DOHH2 (cell line): ENCODE data around the gene SHANK2.

Experiments
- H3F3A ChIP-seq: fragments of 200-600 bp; sonication (generic), shearing (Covaris generic); 2 replicates; pipeline ENCODE4 v1.6.0; 2016; ENCODE audit warnings: antibody characterized with exemption, mild to moderate bottlenecking; ENCODE audit not compliant: control insufficient read depth, insufficient read depth
- H3K27ac ChIP-seq: fragments of 200-600 bp; sonication (generic); 2 replicates; pipeline ENCODE4 v1.5.1; 2014; ENCODE audit warnings: low read depth, mild to moderate bottlenecking, low read length, moderate library complexity
- H3K27me3 ChIP-seq: fragments of 200-600 bp; sonication (generic); 2 replicates; pipeline ENCODE4 v1.6.1; 2014; ENCODE audit warnings: mild to moderate bottlenecking, low read length, mixed read lengths; ENCODE audit not compliant: control insufficient read depth
- H3K36me3 ChIP-seq: fragments of 200-600 bp; sonication (generic); 2 replicates; pipeline ENCODE4 v1.6.1; 2014; ENCODE audit warnings: mild to moderate bottlenecking, low read length, moderate library complexity, mixed read lengths; ENCODE audit not compliant: control insufficient read depth
- H3K4me1 ChIP-seq: fragments of 200-600 bp; sonication (generic); 2 replicates; pipeline ENCODE4 v1.6.1; 2014; ENCODE audit warnings: mild to moderate bottlenecking, low read length, mixed read lengths; ENCODE audit not compliant: control insufficient read depth
- H3K4me2 ChIP-seq: fragments of 200-600 bp; sonication (generic); 2 replicates; pipeline ENCODE4 v1.6.0; 2014; ENCODE audit warnings: mild to moderate bottlenecking, low read length, moderate library complexity
- H3K4me3 ChIP-seq: fragments of 200-600 bp; sonication (generic); 2 replicates; pipeline ENCODE4 v1.5.1; 2014; ENCODE audit warnings: mild to moderate bottlenecking, low read length, mixed read lengths
- H3K79me2 ChIP-seq: fragments of 200-600 bp; sonication (generic); 2 replicates; pipeline ENCODE4 v1.6.1; 2014; ENCODE audit warnings: mild to moderate bottlenecking, low read length, mixed read lengths; ENCODE audit not compliant: control insufficient read depth
- H3K9me2 ChIP-seq: fragments of 200-600 bp; sonication (generic); replicated peaks from 2 replicates; pipeline ENCODE4 v1.6.1; 2014; ENCODE audit warnings: mild to moderate bottlenecking, low read length, mixed read lengths; ENCODE audit not compliant: control insufficient read depth
- H3K9me3 ChIP-seq: fragments of 200-600 bp; sonication (generic); 2 replicates; pipeline ENCODE4 v1.6.1; 2014; ENCODE audit warnings: antibody characterized with exemption, low read length, mixed read lengths; ENCODE audit not compliant: control insufficient read depth, insufficient read depth
- H4K20me1 ChIP-seq: fragments of 200-600 bp; sonication (generic); 2 replicates; pipeline ENCODE4 v1.6.0; 2014; ENCODE audit warnings: low read depth, mild to moderate bottlenecking, antibody characterized with exemption, low read length, moderate library complexity; ENCODE audit not compliant: control insufficient read depth, insufficient read depth
- EZH2phosphoT487 ChIP-seq: fragments of 200-600 bp; sonication (generic); IDR thresholded peaks from 2 replicates; pipeline ENCODE4 v1.6.1; 2017; ENCODE audit warnings: borderline replicate concordance, mild to moderate bottlenecking, antibody characterized with exemption, low read length, moderate library complexity, mixed read lengths
- TF ChIP-seq, protein P1 (sequence below): fragments of 200-600 bp; sonication (generic); IDR thresholded peaks from one replicate; pipeline ENCODE4 v1.5.1; 2014; ENCODE audit warnings: antibody characterized with exemption, mild to moderate bottlenecking, low read depth, low read length; ENCODE audit not compliant: poor library complexity, severe bottlenecking

Gene SHANK2

DNA sequence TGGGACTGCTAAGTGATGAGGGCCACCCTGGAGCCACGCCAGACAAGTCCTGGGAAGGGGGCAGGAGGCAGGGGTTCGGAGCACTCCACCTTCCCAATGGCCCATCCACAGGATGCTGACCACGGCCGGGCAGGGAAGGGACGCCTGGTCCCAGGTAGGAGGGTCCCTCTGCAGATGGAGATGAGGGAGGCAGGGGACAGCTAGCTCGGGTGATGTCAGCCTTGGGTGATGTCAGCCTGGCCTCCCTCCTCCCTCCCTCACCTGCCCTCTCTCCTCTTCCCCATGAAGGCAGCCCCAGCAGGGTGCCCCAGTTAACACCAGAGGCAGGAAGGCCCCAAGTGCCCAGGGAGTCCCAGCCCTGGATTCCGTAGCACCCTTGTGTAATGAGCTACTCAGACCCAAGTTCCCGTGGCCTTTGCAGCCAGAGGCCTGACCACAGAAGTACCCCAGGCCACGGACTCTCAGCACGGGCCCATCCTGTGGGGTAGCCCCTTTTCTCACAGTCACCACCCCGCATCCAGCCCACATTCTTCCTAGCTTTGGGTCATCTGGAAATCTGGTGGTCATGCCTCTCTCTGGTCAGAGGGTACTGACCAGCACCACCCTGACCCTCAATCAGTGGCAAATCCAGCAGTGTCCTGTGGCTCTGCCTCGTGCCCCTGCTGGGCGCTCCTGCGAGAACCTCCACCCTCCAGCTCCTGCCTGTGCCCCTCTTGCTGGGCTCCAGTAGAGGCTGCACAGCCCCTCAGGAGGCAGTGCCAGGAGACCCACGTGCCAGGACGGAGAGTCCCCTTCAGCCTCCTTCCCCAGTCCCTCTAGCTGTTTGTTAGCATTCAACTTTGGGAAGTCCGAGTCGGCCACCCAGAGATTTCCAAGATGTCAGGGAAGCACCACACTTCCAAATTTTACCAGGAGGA lies 47.4 kb downstream of the SHANK2 start:
- no peak overlapping the region for H3K4me3 ChIP-seq
- peaks cover 68% of the 10 kb centered on the region for H3K4me1 ChIP-seq
- no peaks in the 10 kb centered on the region for H3K36me3 ChIP-seq
- no peak for TF ChIP-seq EZH2phosphoT487
- TF ChIP-seq, protein P1, sequence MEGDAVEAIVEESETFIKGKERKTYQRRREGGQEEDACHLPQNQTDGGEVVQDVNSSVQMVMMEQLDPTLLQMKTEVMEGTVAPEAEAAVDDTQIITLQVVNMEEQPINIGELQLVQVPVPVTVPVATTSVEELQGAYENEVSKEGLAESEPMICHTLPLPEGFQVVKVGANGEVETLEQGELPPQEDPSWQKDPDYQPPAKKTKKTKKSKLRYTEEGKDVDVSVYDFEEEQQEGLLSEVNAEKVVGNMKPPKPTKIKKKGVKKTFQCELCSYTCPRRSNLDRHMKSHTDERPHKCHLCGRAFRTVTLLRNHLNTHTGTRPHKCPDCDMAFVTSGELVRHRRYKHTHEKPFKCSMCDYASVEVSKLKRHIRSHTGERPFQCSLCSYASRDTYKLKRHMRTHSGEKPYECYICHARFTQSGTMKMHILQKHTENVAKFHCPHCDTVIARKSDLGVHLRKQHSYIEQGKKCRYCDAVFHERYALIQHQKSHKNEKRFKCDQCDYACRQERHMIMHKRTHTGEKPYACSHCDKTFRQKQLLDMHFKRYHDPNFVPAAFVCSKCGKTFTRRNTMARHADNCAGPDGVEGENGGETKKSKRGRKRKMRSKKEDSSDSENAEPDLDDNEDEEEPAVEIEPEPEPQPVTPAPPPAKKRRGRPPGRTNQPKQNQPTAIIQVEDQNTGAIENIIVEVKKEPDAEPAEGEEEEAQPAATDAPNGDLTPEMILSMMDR, result no peak
- no peaks in the 10 kb centered on the region for H3F3A ChIP-seq
- no peak overlapping the region for H3K27ac ChIP-seq
- H3K79me2 ChIP-seq, result no peaks in the 10 kb centered on the region
- no peaks in the 10 kb centered on the region; the same call in 1 of the 2 replicates for H3K27me3 ChIP-seq
- H4K20me1 ChIP-seq, result no peaks in the 10 kb centered on the region
- H3K9me2 ChIP-seq, result no peaks in the 10 kb centered on the region
- H3K9me3 ChIP-seq, result peaks cover 13% of the 10 kb centered on the region
- peak overlapping the region; percentile 58 for H3K4me2 ChIP-seq

DNA sequence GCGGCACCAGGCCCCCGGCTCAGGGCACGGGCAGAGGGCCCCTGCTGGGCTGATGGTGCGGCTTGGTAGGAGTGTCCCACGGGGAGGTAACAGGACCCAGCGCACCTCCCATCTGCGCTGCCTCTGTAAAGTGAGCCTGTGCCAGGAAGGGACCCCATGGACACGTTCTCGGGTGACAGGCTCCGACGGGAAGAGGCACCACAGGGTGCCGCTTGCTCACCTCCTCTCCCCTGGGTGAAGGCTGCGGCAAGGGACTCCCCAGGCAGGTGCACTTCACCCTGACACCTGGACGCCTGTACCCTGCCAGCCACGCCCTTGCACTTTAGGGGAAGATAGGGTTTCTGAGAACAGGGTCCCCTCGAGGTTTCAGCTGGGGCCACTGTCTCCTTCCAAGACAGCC lies 48.1 kb downstream of the SHANK2 start:
- H3K9me2 ChIP-seq, result no peaks in the 10 kb centered on the region
- peak overlapping the region; percentile 58 for H3K4me2 ChIP-seq
- no peaks in the 10 kb centered on the region for H4K20me1 ChIP-seq
- H3K4me3 ChIP-seq, result 0 out of 2 replicates have a peak overlapping the region, but pooled peaks have one; percentile 8
- TF ChIP-seq, protein P1, result no peak
- no peak for TF ChIP-seq EZH2phosphoT487
- H3K36me3 ChIP-seq, result no peaks in the 10 kb centered on the region
- H3K27me3 ChIP-seq, result no peaks in the 10 kb centered on the region; the same call in 1 of the 2 replicates
- H3K9me3 ChIP-seq, result peaks cover 13% of the 10 kb centered on the region
- no peaks in the 10 kb centered on the region for H3F3A ChIP-seq
- H3K79me2 ChIP-seq, result no peaks in the 10 kb centered on the region
- H3K27ac ChIP-seq, result no peak overlapping the region
- H3K4me1 ChIP-seq, result peaks cover 70% of the 10 kb centered on the region

DNA sequence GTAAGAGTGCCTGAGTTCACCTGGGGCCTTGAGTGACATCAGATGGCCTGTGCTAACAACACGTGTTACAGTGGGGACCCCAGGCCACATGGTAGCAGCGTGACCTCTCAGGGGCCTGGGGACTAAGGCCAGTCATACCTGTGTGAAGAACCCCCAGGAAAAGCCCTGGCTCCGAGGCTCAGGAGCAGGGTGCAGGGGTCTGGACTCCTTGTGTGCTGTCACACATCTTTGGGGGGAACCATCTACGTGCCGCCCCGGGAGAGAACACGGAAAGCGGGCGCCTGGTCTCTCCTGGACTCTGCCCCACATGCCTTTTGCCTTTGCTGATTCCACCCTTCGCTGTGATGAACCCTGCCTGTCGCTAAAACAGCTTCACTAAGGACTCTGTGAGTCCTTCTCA lies 48.7 kb downstream of the SHANK2 start:
- no peaks in the 10 kb centered on the region for H4K20me1 ChIP-seq
- TF ChIP-seq EZH2phosphoT487, result no peak
- TF ChIP-seq, protein P1, result no peak
- H3K27me3 ChIP-seq, result no peaks in the 10 kb centered on the region; the same call in 1 of the 2 replicates
- H3K4me1 ChIP-seq, result peaks cover 72% of the 10 kb centered on the region
- H3K4me3 ChIP-seq, result 0 out of 2 replicates have a peak overlapping the region, but pooled peaks have one; percentile 8
- peaks cover 9% of the 10 kb centered on the region for H3K9me3 ChIP-seq
- H3K9me2 ChIP-seq, result no peaks in the 10 kb centered on the region
- peak overlapping the region; percentile 58 for H3K4me2 ChIP-seq
- no peaks in the 10 kb centered on the region for H3K36me3 ChIP-seq
- H3F3A ChIP-seq, result no peaks in the 10 kb centered on the region
- H3K79me2 ChIP-seq, result no peaks in the 10 kb centered on the region
- no peak overlapping the region for H3K27ac ChIP-seq
